T-helper 1 cell treated with Interleukin-12 subunit alpha and Interleukin-12 subunit beta and Interleukin-4 antibody, amounts not matched to agents 30 μg/mL and 1 μg/mL, for 36 hours (primary cell): ENCODE data around the gene DENND2A.
A peak's percentile ranks its signal among the peaks of the same experiment; 100 is the strongest.

Source experiments
- H3K27ac Mint-ChIP-seq: one replicate; pipeline ENCODE4 v1.8.0; 2021; ENCODE audit warnings: mild to moderate bottlenecking, mixed read lengths
- H3K27me3 Mint-ChIP-seq: one replicate; pipeline ENCODE4 v1.8.0; 2021; ENCODE audit warnings: low read depth, mixed read lengths
- H3K36me3 Mint-ChIP-seq: one replicate; pipeline ENCODE4 v1.8.0; 2021; ENCODE audit warnings: low read depth, mixed read lengths
- H3K4me1 Mint-ChIP-seq: one replicate; pipeline ENCODE4 v1.8.0; 2021; ENCODE audit warnings: low read depth, mixed read lengths
- H3K4me3 Mint-ChIP-seq: one replicate; pipeline ENCODE4 v1.8.0; 2021; ENCODE audit warnings: mild to moderate bottlenecking, moderate library complexity, mixed read lengths
- H3K9me3 Mint-ChIP-seq: one replicate; pipeline ENCODE4 v1.8.0; 2021; ENCODE audit warnings: mixed read lengths

The DENND2A gene

DNA sequence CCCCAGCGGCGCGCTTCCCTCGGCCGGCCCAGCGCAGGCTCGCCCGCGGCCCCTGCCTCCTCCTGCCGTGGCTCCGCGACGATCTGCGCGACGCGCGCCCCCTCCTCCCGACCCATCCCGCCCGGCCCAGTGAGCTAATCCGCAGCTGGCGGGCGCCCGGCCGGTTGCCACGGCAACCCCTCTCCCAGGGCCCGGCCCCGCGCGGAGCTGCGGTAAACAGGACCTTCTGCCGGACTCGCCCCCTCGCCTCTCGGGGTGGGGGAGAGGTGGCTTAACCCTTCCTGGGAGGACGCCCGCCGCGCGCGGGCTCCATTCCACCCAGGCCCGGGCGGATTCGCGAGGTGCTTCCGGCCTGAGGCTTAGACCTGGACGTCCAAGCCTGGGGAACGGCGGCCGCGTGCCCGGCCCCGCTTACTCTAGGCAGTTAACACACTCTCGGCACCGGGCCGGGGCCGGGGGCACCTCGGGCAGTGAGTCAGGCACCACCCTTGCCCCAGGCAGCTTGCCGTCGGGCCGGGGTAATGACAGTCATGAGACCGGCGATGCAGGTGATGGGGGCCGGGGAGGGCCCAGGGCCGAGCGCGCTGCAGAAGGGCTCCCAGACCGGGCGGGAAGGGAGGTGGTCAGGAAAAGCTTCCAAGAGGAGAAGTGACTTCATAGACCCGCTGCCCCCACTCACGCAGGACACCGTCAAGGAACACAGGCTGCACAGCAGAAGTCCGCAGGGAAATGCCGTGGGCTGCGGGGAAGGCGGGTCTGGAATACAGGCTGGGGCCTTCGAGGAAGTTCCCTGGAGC lies at the start of gene DENND2A:
Gene DENND2A, minus strand, starts transcription at position 87 of the 797 bp plus-strand sequence. CDS start 38,416 bp downstream, outside the sequence.
- H3K27me3 Mint-ChIP-seq = peaks cover 73% of the 10 kb centered on the region

DNA sequence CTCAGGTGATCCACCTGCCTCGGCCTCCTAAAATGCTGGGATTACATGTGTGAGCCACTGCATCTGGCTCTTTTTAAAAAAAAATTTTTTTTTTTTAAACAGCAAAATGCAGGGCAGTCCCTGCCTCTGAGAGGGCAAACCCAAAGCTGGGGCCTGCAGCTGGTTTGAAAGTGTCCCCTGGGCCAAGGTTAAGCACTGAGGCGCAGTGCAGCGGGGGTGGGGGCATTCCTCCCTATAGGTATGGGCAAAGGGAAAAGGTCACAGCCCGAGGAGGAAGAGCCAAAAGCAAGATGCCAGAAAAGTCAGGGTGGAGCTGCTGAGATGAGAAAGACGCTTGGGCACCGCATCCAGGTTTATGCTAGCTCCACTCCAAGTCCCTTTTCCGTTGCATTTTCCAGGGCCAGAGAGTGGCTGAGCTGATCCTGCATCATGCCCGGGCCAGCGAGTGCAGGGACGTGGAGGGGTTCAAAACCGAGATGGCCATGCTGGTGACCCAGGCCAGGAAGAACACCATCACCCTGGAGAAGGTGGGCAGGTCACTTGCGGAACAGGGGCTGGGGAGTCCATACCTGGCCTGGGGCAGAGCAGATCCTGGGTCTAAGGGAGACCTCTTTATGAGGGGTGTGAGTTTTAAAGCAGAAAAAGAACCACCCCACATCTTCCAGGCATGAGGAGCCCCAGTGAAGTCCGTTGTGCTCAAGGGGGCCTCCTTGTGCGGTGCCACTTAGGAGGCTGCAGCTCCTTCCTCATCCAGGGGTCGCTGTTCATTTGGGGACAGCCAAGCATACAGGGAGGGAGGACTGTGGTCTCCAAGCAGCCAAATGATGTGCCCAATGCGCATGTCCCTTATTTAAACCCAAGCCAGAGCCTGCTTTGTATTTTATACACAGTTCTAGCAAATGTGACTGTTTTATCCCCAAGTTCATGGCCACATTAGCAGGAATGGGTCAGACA lies 48.9 kb upstream of the DENND2A start:
- Mint-ChIP-seq H3K36me3 (peaks cover 11% of the 10 kb centered on the region), H3K9me3 (no peaks in the 10 kb centered on the region), H3K27me3 (no peaks in the 10 kb centered on the region), H3K4me1 (peaks cover 2% of the 10 kb centered on the region), H3K27ac (no peak overlapping the region), H3K4me3 (no peak overlapping the region)

More for the DNA sequence above, at the start of gene DENND2A:
- no peak within 1 kb of the TSS for H3K27ac Mint-ChIP-seq
- no peaks in the 10 kb centered on the region for H3K36me3 Mint-ChIP-seq
- H3K4me1 Mint-ChIP-seq = peaks cover 10% of the 10 kb centered on the region
- H3K4me3 Mint-ChIP-seq = peak within 1 kb of the TSS; percentile 71
- H3K9me3 Mint-ChIP-seq = no peaks in the 10 kb centered on the region

DNA sequence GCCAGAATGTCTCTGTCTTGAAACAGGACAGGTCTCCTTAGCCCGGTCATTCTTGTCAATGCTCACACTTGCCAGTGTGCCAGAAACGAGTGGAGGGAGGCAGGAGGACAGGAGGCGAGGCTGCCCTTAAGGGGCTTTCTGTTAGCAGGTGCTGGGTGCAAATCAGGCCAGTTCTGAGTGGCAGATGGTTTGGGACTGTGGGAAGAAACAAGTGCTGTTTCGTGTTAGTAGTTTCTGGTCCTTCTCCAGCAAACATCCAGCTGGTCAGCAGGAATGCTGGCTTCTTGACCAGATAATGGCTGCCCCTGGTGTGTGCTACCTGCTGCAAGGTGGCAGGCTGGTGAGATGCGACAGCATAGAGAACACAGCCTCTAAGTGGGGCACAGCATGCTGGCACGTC lies 47.7 kb upstream of the DENND2A start:
- Mint-ChIP-seq H3K4me1 (peaks cover 2% of the 10 kb centered on the region), H3K27me3 (no peaks in the 10 kb centered on the region), H3K27ac (no peak overlapping the region), H3K4me3 (no peak overlapping the region), H3K9me3 (no peaks in the 10 kb centered on the region), H3K36me3 (peaks cover 16% of the 10 kb centered on the region)

DNA sequence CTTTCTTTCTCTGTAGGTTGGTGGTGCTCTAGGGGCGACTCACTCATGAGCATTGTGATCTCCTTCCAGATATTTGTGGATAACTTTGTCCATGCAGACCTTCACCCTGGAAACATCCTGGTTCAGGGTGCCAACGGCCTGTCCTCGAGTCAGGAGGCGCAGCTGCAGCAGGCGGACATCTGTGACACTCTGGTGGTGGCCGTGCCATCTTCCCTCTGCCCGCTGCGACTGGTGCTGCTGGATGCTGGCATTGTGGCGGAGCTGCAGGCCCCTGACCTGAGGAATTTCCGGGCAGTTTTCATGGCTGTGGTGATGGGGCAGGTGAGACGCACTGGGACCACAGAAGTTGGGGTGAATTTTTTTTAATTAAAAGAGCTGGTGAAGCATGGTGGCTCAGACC lies 46.3 kb upstream of the DENND2A start:
- H3K27ac Mint-ChIP-seq = no peak overlapping the region

GRCh38 chr7:140685407-140686087 lies 44.9 kb upstream of the DENND2A start:
- H3K27ac Mint-ChIP-seq = no peak overlapping the region
- H3K4me1 Mint-ChIP-seq = no peaks in the 10 kb centered on the region

More for the DNA sequence above, 46.3 kb upstream of the DENND2A start:
- Mint-ChIP-seq H3K9me3 (no peaks in the 10 kb centered on the region), H3K4me1 (peaks cover 2% of the 10 kb centered on the region), H3K4me3 (no peak overlapping the region), H3K27me3 (no peaks in the 10 kb centered on the region), H3K36me3 (peaks cover 15% of the 10 kb centered on the region)

DNA sequence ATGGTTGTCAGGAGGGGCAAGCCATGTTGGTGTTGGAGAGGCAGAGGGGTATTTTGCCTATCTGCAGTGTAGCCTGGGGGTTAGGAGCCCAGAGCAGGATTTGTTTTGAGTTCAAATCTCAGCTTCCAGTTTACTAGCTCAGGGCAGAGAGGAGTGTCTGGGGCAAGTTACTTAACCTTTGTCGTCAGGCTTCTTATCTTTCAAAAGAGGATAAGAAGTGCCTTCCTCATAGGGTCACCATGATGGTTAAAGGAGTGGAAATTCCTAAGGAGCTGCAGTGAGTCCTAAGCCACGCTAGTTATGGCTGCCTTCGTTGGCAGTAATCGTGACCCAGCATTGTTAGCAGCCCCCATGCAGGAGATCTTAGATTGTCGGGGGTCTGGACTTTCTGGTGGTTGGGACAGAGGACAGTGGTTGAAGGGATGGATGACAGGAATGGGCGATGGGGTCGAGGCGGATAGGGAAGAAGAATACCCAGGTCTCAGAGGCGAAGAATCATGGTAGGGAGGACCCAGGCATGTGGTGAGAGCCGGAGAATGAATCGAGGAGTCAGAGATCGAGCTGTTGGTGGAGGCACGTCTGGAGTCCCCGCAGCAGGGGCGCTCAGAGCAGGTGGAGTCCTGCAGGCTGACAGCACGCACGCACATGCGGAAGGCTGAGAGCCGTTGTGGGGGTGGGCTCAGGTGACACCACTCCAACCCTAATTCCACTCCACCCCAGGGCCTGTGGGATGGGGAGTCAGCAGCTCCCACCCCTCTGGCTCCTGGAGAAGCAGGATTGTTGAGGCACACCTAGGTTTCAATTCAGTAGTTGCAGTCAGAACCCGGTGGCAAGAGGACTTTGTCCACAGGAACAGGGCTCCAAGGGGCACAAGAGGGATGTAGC lies 43.7 kb upstream of the DENND2A start:
- Mint-ChIP-seq H3K27me3 (no peaks in the 10 kb centered on the region), H3K36me3 (peaks cover 21% of the 10 kb centered on the region), H3K27ac (no peak overlapping the region), H3K4me3 (no peak overlapping the region), H3K4me1 (no peaks in the 10 kb centered on the region), H3K9me3 (no peaks in the 10 kb centered on the region)

More at GRCh38 chr7:140685407-140686087, 44.9 kb upstream of the DENND2A start:
- no peaks in the 10 kb centered on the region for H3K27me3 Mint-ChIP-seq
- no peak overlapping the region for H3K4me3 Mint-ChIP-seq
- H3K36me3 Mint-ChIP-seq = peaks cover 17% of the 10 kb centered on the region
- no peaks in the 10 kb centered on the region for H3K9me3 Mint-ChIP-seq

DNA sequence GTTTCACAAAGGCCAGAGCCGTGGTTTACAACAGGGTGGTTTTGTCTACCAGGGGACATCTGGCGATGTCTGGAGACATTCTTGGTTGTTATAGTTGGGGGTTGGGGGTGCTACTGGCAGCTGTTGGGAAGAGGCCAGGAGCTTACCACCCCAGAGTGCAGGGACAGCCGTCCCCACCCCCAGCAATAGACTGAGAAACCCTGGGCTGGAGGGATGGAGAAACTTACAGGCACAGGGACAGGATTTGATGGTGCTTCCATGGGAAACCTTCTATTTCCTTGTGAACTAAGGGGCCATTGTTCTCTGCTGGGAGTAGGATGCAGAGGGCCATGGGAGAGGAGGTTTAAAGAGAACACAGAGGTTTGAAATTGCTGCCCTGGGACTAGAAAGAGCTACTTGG lies 43.0 kb upstream of the DENND2A start:
- Mint-ChIP-seq H3K27ac (no peak overlapping the region), H3K4me3 (no peak overlapping the region), H3K4me1 (no peaks in the 10 kb centered on the region), H3K36me3 (peaks cover 24% of the 10 kb centered on the region), H3K27me3 (no peaks in the 10 kb centered on the region), H3K9me3 (no peaks in the 10 kb centered on the region)

- no peaks in the 10 kb centered on the region for H3K27me3 Mint-ChIP-seq
- H3K9me3 Mint-ChIP-seq = no peaks in the 10 kb centered on the region
- H3K4me1 Mint-ChIP-seq = no peaks in the 10 kb centered on the region
- H3K36me3 Mint-ChIP-seq = peaks cover 31% of the 10 kb centered on the region
- H3K4me3 Mint-ChIP-seq = no peak overlapping the region
- no peak overlapping the region for H3K27ac Mint-ChIP-seq
Measured at GRCh38 chr7:140681766-140682165, 41.2 kb upstream of the DENND2A start.

GRCh38 chr7:140680886-140681285 lies 40.3 kb upstream of the DENND2A start:
- Mint-ChIP-seq H3K4me1 (peaks cover 3% of the 10 kb centered on the region), H3K36me3 (peaks cover 34% of the 10 kb centered on the region)

GRCh38 chr7:140679186-140679585 lies 38.6 kb upstream of the DENND2A start:
- Mint-ChIP-seq H3K4me1 (peaks cover 13% of the 10 kb centered on the region), H3K4me3 (no peak overlapping the region), H3K9me3 (no peaks in the 10 kb centered on the region), H3K27ac (no peak overlapping the region), H3K36me3 (peaks cover 30% of the 10 kb centered on the region), H3K27me3 (no peaks in the 10 kb centered on the region)

More at GRCh38 chr7:140680886-140681285, 40.3 kb upstream of the DENND2A start:
- no peaks in the 10 kb centered on the region for H3K27me3 Mint-ChIP-seq
- no peaks in the 10 kb centered on the region for H3K9me3 Mint-ChIP-seq
- H3K27ac Mint-ChIP-seq = no peak overlapping the region
- no peak overlapping the region for H3K4me3 Mint-ChIP-seq

GRCh38 chr7:140678816-140679130 lies 38.2 kb upstream of the DENND2A start:
- Mint-ChIP-seq H3K4me1 (peaks cover 16% of the 10 kb centered on the region), H3K4me3 (no peak overlapping the region), H3K27ac (no peak overlapping the region), H3K9me3 (no peaks in the 10 kb centered on the region), H3K27me3 (no peaks in the 10 kb centered on the region), H3K36me3 (peaks cover 28% of the 10 kb centered on the region)

- Mint-ChIP-seq H3K27me3 (no peaks in the 10 kb centered on the region), H3K4me1 (peaks cover 18% of the 10 kb centered on the region), H3K36me3 (peaks cover 27% of the 10 kb centered on the region), H3K4me3 (no peak overlapping the region), H3K27ac (no peak overlapping the region), H3K9me3 (no peaks in the 10 kb centered on the region)
Measured at GRCh38 chr7:140678081-140678815, 37.6 kb upstream of the DENND2A start.

DNA sequence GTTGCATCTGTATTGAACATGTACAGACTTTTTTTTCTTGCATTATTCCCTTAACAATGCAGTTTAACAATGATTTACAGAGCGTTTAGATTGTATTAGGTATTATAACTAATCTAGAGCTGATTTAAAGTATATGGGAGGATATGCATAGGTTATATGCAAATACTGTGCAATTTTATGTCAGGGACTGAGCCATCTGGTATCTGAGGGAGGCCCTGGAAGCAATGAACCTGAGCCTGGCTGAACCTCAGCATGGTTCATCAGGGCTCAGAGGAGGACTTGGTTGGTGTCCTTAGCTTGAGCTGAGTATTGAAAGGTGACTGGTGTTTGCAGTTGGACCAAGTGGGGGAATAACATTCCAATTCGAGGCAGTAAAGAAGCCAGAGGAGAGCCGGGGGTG lies 36.9 kb upstream of the DENND2A start:
- no peak overlapping the region for H3K4me3 Mint-ChIP-seq
- H3K27me3 Mint-ChIP-seq = no peaks in the 10 kb centered on the region
- no peaks in the 10 kb centered on the region for H3K9me3 Mint-ChIP-seq
- H3K4me1 Mint-ChIP-seq = peaks cover 18% of the 10 kb centered on the region
- peaks cover 27% of the 10 kb centered on the region for H3K36me3 Mint-ChIP-seq
- no peak overlapping the region for H3K27ac Mint-ChIP-seq
